Left lung (tissue), 10 donors: ENCODE measurements around the gene RBBP8NL. TPM values are rescaled to one million over a fixed set of nuclear protein-coding genes. Genes with fewer than 3 reads are reported as not detected.

Experiments
- ATAC-seq: fragments of 200-7000 bp; cut with Tn5 transposase; one replicate; pipeline ENCODE4 v1.9.1; 2020; ENCODE audit warnings: moderate library complexity
- DNase-seq, 4 donors: peaks; one replicate each; pipeline ENCODE4 v3.0.0-alpha.2; 2013 to 2020
- H3K27ac ChIP-seq, 2 donors: fragments of 200-600 bp; sonication (generic) in 1 of 2; one replicate each; pipeline versions ENCODE4 v1.5.0 to v1.8.0; 2020 to 2021
- H3K27me3 ChIP-seq, 2 donors: fragments of 200-600 bp; sonication (generic) in 1 of 2; one replicate each; pipeline versions ENCODE4 v1.5.0 to v1.8.0; 2020 to 2021
- H3K36me3 ChIP-seq, 2 donors: fragments of 200-600 bp; sonication (generic) in 1 of 2; one replicate each; pipeline versions ENCODE4 v1.5.0 to v1.8.0; 2020 to 2021
- H3K4me1 ChIP-seq, 2 donors: fragments of 200-600 bp; one replicate each; pipeline ENCODE4 v1.8.0; 2021
- H3K4me3 ChIP-seq, 2 donors: fragments of 200-600 bp; sonication (generic) in 1 of 2; one replicate each; pipeline versions ENCODE4 v1.5.0 to v1.8.0; 2020 to 2021; ENCODE audit warnings: mild to moderate bottlenecking in 1 of 2
- H3K9me3 ChIP-seq, 2 donors: fragments of 200-600 bp; sonication (generic) in 1 of 2; one replicate each; pipeline versions ENCODE4 v1.5.0 to v1.8.0; 2020 to 2021
- CTCF ChIP-seq, 2 donors: fragments of 200-600 bp; sonication (generic) in 1 of 2; IDR thresholded peaks; one replicate each; pipeline versions ENCODE4 v1.5.0 to v1.8.0; 2021; ENCODE audit warnings: antibody characterized with exemption in 2 of 2
- intact Hi-C, 2 donors: fragments of 100-400 bp; cut with DNase I; formaldehyde crosslinking; loops; one replicate each; pipeline versions ENCODE4 v1.11.2 to v1.14.2; 2022
- polyA plus RNA-seq, 6 donors: library from polyadenylated mRNA; unstranded; fragments of 120-200 nt; gene quantifications; one replicate each; pipeline ENCODE4 v1.2.1, GENCODE V29; 2013; ENCODE audit not compliant: insufficient read length in 6 of 6
- total RNA-seq, 2 donors: library from RNA; stranded (reverse); fragmentation: NEBNext Ultra II Directional; extraction: Animal tissue kit (Norgen Biotek cat#: 25700); gene quantifications; one replicate each; pipeline ENCODE4 v1.2.1, GENCODE V29; 2021
- donor health status: DM: no; HTN: yes; CAD: no.
- donor health status: DM: no; HTN: no; CAD: no.

The RBBP8NL gene
- total and polyA plus RNA-seq, 8 donors, result 0.97 to 4.2 (median 3.4) TPM

DNA sequence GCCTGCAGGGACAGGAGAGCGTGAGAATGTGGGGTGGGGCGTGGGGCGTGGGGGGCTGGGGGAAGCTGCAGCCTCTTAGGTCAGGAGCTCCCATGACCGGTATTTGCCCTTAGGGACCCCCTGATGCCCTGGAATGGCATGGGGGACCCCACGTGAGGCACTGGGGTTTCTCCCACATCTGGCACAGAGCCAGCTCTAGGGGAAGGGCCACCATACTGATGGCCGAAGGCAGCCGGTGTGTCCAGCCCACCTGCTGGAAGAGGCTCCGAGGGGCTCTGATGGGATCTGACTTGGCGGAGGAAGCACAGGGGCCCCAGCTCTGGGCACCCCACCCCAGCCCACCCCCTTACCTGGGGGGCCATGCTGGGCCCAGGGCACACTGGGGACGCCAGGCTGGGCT, 37.7 kb upstream of the RBBP8NL start:
- ATAC-seq, result no peak
- intact Hi-C loops, result no loop called here
- H3K27ac ChIP-seq, result no peak overlapping the region
- H3K36me3 ChIP-seq, result no peaks in the 10 kb centered on the region
- no peaks in the 10 kb centered on the region for H3K4me1 ChIP-seq
- peaks cover 3 to 68% of the 10 kb centered on the region in 2 donors for H3K27me3 ChIP-seq
- no peak for DNase-seq
- no peak overlapping the region for H3K4me3 ChIP-seq
- no peak for TF ChIP-seq CTCF (IDR thresholded peaks at IDR 0.05)
- no peaks in the 10 kb centered on the region for H3K9me3 ChIP-seq

DNA sequence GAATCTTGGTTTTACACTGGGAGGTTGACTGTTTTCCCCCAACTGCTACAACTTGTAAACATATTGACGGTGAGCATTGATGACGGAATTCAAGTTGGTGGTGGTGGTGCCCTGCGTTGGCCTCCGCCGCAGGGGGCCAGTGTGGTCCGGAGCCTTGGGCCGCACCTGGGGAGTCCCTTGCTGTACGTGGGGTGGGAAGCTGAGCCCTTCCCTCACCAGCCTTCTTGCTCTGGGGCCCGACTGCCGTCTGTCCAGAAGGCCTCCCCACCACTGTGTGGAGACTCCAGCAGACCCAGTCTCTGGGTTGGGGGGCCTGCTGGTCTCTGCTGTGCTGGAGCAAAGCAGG, 37.1 kb upstream of the RBBP8NL start:
- TF ChIP-seq CTCF (IDR thresholded peaks at IDR 0.05), result no peak
- peaks cover 0 to 64% of the 10 kb centered on the region in 2 donors for H3K27me3 ChIP-seq
- no peaks in the 10 kb centered on the region for H3K4me1 ChIP-seq
- H3K4me3 ChIP-seq, result no peak overlapping the region
- ATAC-seq, result no peak
- no peaks in the 10 kb centered on the region for H3K36me3 ChIP-seq
- intact Hi-C loops, result no loop called here
- no peaks in the 10 kb centered on the region for H3K9me3 ChIP-seq
- no peak for DNase-seq
- H3K27ac ChIP-seq, result no peak overlapping the region

DNA sequence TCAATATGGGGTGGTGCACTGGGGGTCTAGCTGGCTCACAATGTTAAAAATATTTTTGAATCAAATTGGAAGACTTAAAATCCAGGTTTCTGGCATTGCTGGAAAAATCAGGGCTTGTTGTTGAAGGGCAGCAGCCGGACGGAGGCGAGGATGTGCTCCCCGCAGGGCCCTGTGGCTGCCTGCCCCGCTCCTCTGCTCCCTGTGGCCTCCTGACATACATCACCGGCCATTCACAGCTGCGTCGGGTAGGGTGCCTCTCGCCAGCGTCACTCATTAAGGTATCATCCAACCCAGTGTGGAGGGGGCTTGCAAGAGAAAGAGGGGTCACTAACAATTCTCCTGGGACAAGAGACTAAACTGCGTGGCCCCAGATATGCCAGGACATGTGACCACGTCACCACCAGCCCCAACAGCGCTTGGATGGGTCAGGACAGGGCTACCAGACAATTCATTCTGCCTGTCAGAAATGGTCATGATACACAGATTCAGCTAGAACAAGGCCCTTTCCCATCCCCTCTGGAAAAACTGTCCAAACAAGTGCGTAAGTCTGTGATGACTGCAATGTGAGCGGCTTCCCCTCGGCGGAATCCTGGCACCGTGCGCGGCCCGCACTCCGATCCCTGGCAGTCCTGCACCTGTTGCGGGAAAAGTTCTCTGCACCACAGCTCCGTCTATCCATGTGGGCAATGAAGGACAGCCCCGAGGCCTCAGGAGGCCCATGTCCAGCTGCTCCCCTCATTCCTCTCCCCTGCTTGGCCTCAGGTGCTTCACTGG, 36.5 kb upstream of the RBBP8NL start:
- Histone ChIP-seq H3K36me3 (no peaks in the 10 kb centered on the region), H3K4me1 (no peaks in the 10 kb centered on the region), H3K9me3 (no peaks in the 10 kb centered on the region), H3K4me3 (no peak overlapping the region), H3K27ac (no peak overlapping the region), H3K27me3 (peaks cover 2 to 64% of the 10 kb centered on the region in 2 donors)
- DNase-seq (no peak), ATAC-seq (no peak)
- TF ChIP-seq CTCF (IDR thresholded peaks at IDR 0.05), result no peak
- intact Hi-C loops, result no loop called here

DNA sequence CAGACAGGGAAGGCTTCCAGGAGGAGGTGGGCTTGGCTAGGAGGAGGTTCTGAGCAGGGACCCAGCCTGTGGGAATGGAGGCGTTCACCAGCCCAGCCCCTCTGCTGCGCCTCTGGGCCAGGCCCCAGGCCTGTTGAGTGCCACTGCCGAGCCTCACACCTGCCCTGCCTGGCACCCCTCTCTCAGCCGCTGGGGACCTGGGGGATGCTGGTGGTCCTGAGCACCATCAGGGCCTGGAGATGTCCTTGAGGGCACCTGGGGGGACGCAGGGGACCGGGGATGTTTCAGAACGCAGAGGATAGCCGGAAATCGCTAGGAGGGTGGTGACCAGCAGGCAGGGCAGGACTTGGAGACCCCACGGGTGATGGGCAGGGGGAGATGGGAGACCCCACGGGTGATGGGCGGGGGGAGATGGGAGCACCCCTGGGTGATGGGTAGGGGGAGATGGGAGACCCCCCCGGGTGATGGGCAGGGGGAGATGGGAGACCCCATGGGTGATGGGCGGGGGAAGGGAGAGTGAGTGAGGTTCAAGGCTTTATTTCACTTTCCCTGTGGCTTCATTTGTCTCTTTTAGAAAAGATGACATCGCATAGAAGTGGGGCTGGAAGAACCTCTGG, 35.7 kb upstream of the RBBP8NL start:
- TF ChIP-seq CTCF (IDR thresholded peaks at IDR 0.05), result no peak
- H3K4me1 ChIP-seq, result no peaks in the 10 kb centered on the region
- no peaks in the 10 kb centered on the region for H3K36me3 ChIP-seq
- H3K27me3 ChIP-seq, result peaks cover 5 to 64% of the 10 kb centered on the region in 2 donors
- H3K9me3 ChIP-seq, result no peaks in the 10 kb centered on the region
- H3K27ac ChIP-seq, result no peak overlapping the region
- H3K4me3 ChIP-seq, result no peak overlapping the region
- DNase-seq (no peak), ATAC-seq (no peak)
- intact Hi-C loops, result no loop called here

GRCh38 chr20:62461834-62462233, 34.5 kb upstream of the RBBP8NL start:
- no peak for ATAC-seq
- H3K27me3 ChIP-seq, result peaks cover 14 to 65% of the 10 kb centered on the region in 2 donors
- no peak overlapping the region for H3K27ac ChIP-seq
- H3K9me3 ChIP-seq, result no peaks in the 10 kb centered on the region
- no peak for TF ChIP-seq CTCF (IDR thresholded peaks at IDR 0.05)
- intact Hi-C loops, result no loop called here
- H3K4me1 ChIP-seq, result no peaks in the 10 kb centered on the region
- no peak overlapping the region for H3K4me3 ChIP-seq
- H3K36me3 ChIP-seq, result no peaks in the 10 kb centered on the region
- DNase-seq, result no peak
